Nephron (organoid): ENCODE measurements around the gene ACADM.
"Not testable (repeated sequence)": the region's sequence is repeated elsewhere in the genome, so short reads cannot be mapped to it uniquely, and the experiment has no call there.

Experiments used
- H3K27ac Mint-ChIP-seq, 3 experiments: 2 replicates each; pipeline ENCODE4 v1.8.0; 2020; ENCODE audit warnings: mixed read lengths in 3 of 3, mild to moderate bottlenecking in 2 of 3, moderate library complexity in 1 of 3
- H3K27me3 Mint-ChIP-seq: 2 replicates; pipeline ENCODE4 v1.8.0; 2021; ENCODE audit warnings: low read depth, mild to moderate bottlenecking, moderate library complexity, mixed read lengths
- H3K36me3 Mint-ChIP-seq: 2 replicates; pipeline ENCODE4 v1.8.0; 2020; ENCODE audit warnings: low read depth, mixed read lengths
- H3K4me1 Mint-ChIP-seq: 2 replicates; pipeline ENCODE4 v1.8.0; 2020; ENCODE audit warnings: mixed read lengths
- H3K4me3 Mint-ChIP-seq, 3 experiments: 2 replicates each; pipeline ENCODE4 v1.8.0; 2020; ENCODE audit warnings: mild to moderate bottlenecking in 3 of 3, mixed read lengths in 3 of 3, moderate library complexity in 2 of 3
- H3K9me3 Mint-ChIP-seq: 2 replicates; pipeline ENCODE4 v1.8.0; 2020; ENCODE audit warnings: mixed read lengths
- CTCF ChIP-seq, 3 experiments: fragments of 200-600 bp; sonication (generic); IDR thresholded peaks; one replicate each; pipeline ENCODE4 v1.5.0; 2021; ENCODE audit warnings: antibody characterized with exemption in 3 of 3; ENCODE audit not compliant: unreplicated experiment in 3 of 3

Gene ACADM

GRCh38 chr1:75720325-75720724, 4.2 kb upstream of the ACADM start:
- peaks cover 4% of the 10 kb centered on the region for H3K27me3 Mint-ChIP-seq
- peak overlapping the region in 1 of 3 experiments; percentile 23 for H3K27ac Mint-ChIP-seq
- H3K9me3 Mint-ChIP-seq, result no peaks in the 10 kb centered on the region
- H3K36me3 Mint-ChIP-seq, result no peaks in the 10 kb centered on the region
- peaks cover under 1% of the 10 kb centered on the region for H3K4me1 Mint-ChIP-seq
- no peak for TF ChIP-seq CTCF (IDR thresholded peaks at IDR 0.05; ENCODE audit: unreplicated experiment in 3 of 3)
- H3K4me3 Mint-ChIP-seq, result peak overlapping the region; percentile 15 to 64 (median 49)

GRCh38 chr1:75720820-75721219, 3.7 kb upstream of the ACADM start:
- peak overlapping the region; percentile 15 to 64 (median 49) for H3K4me3 Mint-ChIP-seq
- H3K27me3 Mint-ChIP-seq, result peaks cover 4% of the 10 kb centered on the region
- H3K4me1 Mint-ChIP-seq, result peaks cover 6% of the 10 kb centered on the region
- H3K9me3 Mint-ChIP-seq, result no peaks in the 10 kb centered on the region
- H3K27ac Mint-ChIP-seq, result peak overlapping the region in 1 of 3 experiments; percentile 23
- no peaks in the 10 kb centered on the region for H3K36me3 Mint-ChIP-seq
- TF ChIP-seq CTCF (IDR thresholded peaks at IDR 0.05; ENCODE audit: unreplicated experiment in 3 of 3), result no peak

- H3K4me1 Mint-ChIP-seq, result peaks cover 19% of the 10 kb centered on the region
- H3K4me3 Mint-ChIP-seq, H3K27ac Mint-ChIP-seq, H3K9me3 Mint-ChIP-seq, H3K27me3 Mint-ChIP-seq, H3K36me3 Mint-ChIP-seq: not testable (repeated sequence)
Measured at GRCh38 chr1:75722246-75722645, 2.3 kb upstream of the ACADM start.

GRCh38 chr1:75722966-75723365, 1.5 kb upstream of the ACADM start:
- no peaks in the 10 kb centered on the region for H3K9me3 Mint-ChIP-seq
- H3K27me3 Mint-ChIP-seq, result no peaks in the 10 kb centered on the region
- H3K27ac Mint-ChIP-seq, result peak overlapping the region; percentile 97 to 99 (median 99)
- no peak for TF ChIP-seq CTCF (IDR thresholded peaks at IDR 0.05; ENCODE audit: unreplicated experiment in 3 of 3)
- peaks cover 3% of the 10 kb centered on the region for H3K36me3 Mint-ChIP-seq
- peaks cover 26% of the 10 kb centered on the region for H3K4me1 Mint-ChIP-seq
- H3K4me3 Mint-ChIP-seq, result peak overlapping the region; percentile 100

- peak overlapping the region; percentile 97 to 99 (median 99) for H3K27ac Mint-ChIP-seq
- no peaks in the 10 kb centered on the region for H3K9me3 Mint-ChIP-seq
- H3K36me3 Mint-ChIP-seq, result peaks cover 3% of the 10 kb centered on the region
- TF ChIP-seq CTCF (IDR thresholded peaks at IDR 0.05; ENCODE audit: unreplicated experiment in 3 of 3), result no peak
- no peaks in the 10 kb centered on the region for H3K27me3 Mint-ChIP-seq
- peak overlapping the region; percentile 100 for H3K4me3 Mint-ChIP-seq
- peaks cover 27% of the 10 kb centered on the region for H3K4me1 Mint-ChIP-seq
Measured at GRCh38 chr1:75723989-75724471, 479 bp upstream of the ACADM start.

GRCh38 chr1:75725266-75725665, 757 bp downstream of the ACADM start:
- no peak for TF ChIP-seq CTCF (IDR thresholded peaks at IDR 0.05; ENCODE audit: unreplicated experiment in 3 of 3)
- peaks cover 6% of the 10 kb centered on the region for H3K36me3 Mint-ChIP-seq
- peak overlapping the region; percentile 97 to 99 (median 99) for H3K27ac Mint-ChIP-seq
- peaks cover 27% of the 10 kb centered on the region for H3K4me1 Mint-ChIP-seq
- H3K9me3 Mint-ChIP-seq, result no peaks in the 10 kb centered on the region
- H3K27me3 Mint-ChIP-seq, result no peaks in the 10 kb centered on the region
- H3K4me3 Mint-ChIP-seq, result peak overlapping the region; percentile 100
